Activated T-cell treated with anti-CD3 and anti-CD28 coated beads for 24 hours (primary cell): ENCODE results near the gene CACNB2.

Experiments used
- DNase-seq: peaks from one replicate; pipeline ENCODE4 v3.0.0-alpha.2; 2020; ENCODE audit warnings: low read depth

CACNB2 gene

DNA sequence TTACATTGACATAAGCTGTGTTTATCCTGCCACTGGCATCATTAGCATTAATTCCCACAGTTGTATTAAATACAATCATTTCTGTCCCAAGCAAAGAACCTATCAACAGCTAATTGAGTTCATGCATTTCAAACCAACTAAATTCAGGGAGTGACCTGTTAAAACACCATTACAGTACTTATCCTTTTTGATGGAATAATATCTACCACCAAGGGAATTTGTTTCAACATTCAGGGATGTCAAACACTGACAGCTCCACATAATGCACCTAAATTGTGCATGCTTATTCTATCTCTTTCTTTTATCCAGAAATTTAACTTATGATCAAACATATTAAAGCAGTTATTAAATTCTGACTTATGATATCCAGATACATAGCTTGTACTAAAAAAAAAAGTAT, 374.3 kb downstream of the CACNB2 start:
- DNase-seq: no peak

DNA sequence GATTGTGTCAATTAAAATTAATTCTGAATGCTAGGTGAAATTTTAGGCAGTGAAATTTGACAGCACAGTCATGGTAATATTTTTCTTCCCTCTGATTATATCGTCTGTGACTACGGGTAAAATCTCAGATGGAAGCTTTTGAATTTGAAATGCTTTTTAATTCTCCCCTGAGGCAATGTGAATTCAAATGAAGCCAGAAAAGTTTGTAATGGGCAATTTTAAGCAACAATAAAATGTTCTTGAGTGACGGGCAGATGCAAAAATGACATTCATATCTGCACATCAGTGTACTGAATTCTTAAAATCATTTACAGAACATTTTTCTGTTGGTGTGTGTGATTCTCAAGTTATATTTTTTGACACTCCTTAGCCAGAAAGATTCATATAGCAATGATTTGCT, 376.6 kb downstream of the CACNB2 start:
- DNase-seq: no peak

DNA sequence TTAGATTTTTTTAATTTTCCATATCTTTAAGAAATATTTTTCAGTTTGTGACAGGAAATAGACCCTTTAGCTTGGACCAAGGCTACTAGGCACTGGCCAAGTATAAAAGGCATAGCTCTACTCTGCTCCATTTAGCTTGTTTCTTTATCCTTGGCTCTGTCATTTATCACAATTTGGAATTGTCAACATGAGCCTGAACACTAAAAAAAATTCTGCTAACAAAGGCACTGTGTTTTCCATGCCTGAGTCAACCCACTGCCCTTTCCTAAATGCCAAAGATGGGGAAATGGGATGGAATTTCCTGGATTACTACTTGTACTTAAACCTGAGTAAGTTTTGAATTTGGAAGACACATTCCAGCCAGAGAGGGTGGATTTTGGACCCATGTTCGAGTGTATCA, 382.8 kb downstream of the CACNB2 start:
- no peak for DNase-seq

DNA sequence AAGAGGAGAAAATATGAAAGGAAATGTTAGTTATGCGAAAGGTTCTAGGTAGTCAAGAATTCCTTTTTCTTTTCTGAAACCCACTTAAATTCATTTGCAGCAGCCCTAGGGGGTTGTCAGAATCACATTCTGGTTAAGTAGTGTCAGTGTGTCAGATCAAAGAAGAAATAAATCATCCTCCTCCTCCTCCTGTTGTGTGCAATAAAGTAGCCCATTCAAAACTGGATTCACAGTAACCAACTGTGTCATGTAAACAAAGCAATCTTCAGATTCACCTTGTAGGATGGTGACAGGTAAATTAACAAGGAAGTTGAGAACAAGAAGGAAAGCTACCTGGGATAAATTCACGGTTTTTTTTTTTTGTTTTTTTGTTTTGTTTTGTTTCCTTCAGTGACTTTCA, 383.6 kb downstream of the CACNB2 start:
- no peak for DNase-seq

DNA sequence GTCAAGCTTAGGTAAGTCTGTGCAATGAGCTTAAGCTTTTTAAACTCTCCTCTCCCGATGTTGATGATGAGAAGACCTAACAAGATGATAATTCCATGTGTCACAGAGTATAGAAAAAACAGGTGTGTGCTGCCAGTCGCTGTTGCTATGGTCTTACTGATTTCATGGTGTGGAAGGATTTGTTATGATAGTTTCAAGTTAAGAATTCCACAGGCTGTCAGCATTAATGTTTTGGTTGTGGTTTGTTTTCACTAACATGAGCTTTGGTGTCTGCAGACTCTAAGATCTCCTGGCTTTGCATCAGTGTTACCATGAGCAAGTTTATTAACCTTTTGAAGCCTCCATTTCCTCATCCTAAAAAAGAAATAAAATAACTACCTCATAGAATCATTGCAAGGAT, 387.5 kb downstream of the CACNB2 start:
- DNase-seq: no peak

DNA sequence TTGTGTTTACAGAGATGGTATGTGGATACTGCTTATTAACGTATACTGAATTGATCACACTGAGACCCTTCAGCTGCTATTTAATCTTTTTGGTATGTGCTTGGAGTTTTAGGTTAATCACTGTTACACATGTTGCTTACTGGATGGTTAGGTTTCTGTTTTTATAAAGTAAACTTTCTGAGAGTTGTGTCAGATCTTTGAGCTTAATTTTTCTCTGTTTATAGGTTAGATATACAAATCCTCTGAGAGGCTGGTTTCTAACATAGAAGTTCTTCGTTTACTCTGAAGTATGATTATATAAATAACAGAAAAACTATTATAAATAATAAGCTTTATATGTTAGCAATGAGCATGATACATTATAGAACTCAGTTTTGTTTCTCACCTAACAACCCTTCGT, 388.1 kb downstream of the CACNB2 start:
- no peak for DNase-seq

DNA sequence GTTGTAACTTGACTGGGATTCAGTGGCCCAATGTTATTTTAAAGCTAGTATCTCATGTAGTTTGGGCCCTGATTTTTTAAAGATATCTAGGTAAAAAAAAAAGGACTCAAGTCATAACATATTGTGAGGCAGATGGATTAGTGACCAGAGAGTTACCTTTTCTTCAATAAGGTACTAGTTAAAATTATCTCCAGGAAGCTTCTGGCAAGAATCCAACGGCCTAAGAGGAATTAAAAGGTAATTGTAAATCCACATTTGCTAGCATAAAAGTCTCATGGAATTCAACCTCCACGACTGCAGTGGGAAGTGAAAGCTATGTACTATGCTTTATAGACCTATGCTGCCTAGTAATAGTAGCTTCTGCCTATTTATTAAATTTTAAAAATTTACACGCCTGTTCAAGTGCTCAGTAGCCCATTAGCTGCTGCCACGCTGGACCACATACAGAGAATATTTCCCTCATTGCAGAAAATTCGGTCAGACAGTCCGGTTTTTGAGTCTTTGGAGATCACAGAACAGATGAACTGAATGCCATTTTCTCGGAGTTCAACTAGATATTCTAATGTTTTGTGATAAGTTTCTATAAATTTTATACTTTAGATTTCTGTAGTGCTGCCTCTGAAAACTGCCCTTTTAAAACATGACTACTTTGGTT, 392.8 kb downstream of the CACNB2 start:
- DNase-seq: no peak

DNA sequence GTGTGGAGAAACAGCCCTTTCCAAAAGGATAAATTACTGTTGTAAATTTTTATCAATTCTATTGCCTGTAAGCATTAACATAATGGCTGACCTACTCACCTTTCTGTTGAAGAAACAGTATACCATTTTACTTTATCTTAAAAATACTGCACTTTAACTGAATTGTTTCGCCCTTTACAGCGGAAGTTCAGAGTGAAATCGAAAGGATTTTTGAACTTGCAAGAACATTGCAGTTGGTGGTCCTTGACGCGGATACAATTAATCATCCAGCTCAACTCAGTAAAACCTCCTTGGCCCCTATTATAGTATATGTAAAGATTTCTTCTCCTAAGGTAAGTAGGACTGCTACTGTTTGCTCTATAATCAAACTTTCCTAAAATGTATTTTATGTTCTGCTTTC, 393.7 kb downstream of the CACNB2 start:
- DNase-seq: no peak

DNA sequence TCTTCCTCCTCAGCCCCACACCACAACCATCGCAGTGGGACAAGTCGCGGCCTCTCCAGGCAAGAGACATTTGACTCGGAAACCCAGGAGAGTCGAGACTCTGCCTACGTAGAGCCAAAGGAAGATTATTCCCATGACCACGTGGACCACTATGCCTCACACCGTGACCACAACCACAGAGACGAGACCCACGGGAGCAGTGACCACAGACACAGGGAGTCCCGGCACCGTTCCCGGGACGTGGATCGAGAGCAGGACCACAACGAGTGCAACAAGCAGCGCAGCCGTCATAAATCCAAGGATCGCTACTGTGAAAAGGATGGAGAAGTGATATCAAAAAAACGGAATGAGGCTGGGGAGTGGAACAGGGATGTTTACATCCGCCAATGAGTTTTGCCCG, 399.1 kb downstream of the CACNB2 start:
- no peak for DNase-seq

DNA sequence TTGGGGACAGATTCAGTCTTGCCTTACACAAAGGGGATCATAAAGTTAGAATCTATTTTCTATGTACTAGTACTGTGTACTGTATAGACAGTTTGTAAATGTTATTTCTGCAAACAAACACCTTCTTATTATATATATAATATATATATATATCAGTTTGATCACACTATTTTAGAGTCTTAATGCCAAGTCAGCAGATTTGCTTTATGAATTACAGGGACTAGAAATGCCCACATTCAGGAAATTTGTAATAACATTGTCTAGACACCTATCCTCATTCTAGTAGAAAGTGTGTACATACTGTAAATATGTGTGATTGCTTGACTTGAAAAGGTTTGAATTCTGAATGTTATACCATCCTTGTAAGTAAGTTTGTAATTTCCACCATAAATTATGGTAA, 400.0 kb downstream of the CACNB2 start:
- no peak for DNase-seq

DNA sequence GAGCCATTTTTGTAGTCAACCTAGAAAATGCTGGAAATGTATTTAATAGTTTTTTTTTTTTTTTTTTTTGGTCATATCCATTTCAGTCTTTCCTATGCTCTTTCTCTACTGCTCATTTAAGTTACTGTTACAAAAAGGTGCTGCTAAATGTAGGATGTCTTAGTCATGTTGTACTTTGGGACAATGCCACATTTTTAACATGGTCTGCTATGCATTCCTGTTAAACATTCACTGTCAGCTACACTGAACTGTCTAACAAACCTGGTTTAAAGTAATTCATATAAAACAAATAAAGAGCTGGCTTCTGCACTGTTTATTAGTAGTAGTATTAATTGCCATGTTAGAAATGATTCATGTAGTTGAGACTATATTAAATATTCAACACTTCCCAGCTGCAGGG, 402.6 kb downstream of the CACNB2 start:
- no peak for DNase-seq

DNA sequence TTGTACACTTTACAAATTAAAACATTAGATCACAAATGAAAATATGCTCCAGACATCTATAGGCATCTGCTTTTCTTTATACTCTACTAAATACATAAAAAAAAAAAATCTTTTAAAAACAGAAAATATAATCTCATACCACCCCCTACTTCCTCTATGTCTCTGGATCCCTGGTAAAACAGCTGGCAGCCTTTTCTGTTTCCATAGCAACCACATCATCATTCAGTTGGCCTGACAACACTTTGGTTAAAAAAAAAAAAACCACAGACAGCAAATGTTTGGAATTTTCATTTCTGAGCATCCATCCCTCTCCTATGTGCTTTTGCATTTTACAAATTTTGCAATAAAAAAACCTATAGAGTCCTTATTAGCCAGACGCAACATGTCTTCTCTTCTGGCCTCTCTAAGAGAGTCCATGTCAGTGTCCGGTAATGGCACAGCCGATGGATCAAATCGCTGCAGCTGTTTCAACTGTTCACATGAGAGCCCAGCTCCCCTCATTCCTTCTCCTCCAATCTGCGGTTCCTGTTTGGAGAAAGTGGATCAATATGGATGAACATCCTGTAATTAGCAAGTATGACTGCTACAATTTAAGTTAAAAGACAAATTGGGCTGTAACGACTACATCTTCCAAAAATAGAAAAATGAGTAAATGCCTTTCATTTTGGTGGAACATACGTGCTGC, 405.5 kb downstream of the CACNB2 start:
- no peak for DNase-seq

DNA sequence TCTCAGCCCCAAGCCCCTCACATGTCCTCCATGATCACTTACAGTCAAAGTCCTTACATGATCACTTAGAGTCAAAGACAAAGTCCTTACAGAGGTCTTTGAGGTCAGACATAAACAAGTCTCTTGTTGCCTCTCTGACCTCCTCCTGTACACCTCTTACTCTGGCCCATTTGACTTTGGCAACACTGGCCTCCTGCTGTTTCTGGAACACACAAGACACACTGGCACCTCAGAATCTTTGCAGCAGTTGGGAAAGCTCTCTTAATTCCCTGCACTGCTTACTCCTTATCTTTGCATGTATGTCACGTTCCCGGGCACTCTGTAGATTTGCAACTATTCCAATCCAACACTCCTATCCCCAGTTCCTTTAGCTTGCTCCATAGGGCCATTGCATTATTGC, 408.9 kb downstream of the CACNB2 start:
- no peak for DNase-seq

DNA sequence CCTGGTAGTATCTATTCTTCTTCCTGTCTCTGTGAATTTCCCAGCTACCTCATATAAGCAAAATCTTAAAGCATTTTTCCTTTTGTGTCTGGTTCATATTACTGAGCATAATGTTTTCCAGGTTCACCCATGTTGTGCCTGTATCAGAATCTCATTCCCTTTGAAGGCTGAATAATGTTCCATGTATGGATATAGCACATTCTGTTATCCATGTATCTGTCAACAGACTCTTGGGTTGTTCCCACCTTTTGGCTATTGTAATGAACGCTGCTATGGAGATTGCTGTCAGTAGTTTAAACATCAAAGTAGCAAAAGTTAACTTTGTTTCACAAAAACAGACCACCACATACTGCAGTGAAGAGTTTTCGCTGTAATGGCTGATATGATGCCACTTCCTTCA, 411.2 kb downstream of the CACNB2 start:
- no peak for DNase-seq

DNA sequence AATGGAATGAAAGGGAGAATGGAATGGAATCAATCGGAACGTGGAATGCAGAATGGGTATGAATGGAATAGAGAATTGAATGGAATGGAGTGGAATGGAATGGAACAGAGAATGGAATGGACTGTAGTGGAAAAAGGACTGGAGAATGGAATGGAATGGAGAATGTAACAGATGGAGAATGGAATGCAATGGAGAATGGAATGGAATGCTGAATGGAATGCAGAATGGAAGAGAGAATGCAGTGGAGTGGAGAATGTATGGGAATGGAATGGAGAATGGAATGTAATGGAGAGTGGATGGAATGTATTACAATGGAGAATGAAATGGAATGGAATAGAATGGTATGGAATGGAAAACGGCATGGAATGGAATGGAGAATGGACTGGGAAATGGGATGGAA, 414.3 kb downstream of the CACNB2 start:
- DNase-seq: no peak

DNA sequence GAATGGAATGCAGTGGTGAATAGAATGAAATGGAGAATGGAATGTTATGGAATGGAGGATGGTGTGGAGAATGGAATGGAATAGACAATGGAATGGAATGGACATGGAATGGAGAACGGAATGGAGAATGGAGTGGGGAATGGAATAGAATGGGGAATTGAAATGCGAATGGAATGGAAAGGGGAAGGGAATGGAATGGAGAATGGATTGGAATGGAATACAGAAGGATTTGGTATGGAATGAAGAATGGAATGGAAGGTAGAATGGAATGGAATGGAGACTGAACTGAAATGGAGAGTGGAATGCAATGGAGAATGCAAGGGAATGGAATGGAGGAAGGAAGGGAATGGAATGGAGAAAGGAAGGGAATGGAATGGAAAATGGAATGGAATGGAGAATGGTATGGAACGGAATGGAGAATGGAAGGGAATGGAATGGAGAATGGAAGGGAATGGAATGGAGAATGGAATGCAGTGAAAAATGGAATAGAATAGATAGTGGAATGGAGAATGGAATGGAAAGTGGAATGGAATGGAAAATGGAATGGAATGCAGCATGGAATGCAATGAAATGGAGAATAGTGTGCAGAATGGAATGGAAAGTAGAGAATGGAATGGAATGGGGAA, 416.4 kb downstream of the CACNB2 start:
- no peak for DNase-seq

DNA sequence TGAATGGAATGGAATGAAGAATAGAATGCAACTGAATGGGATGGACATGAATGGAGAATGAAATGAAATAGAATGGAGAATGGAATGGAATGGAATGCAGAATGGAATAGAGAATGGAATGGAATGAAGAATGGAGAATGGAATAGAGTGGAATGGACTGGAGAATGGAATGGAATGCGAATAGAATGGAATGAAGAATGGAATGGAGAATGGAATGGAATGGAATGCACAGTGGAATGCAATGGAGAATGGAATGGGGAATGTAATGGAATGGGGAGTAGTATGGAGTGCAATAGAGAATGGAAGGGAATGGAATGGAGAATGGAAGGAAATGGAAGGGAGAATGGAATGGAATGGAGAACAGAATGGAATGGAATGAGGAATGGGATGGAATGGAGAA, 417.7 kb downstream of the CACNB2 start:
- DNase-seq: no peak

DNA sequence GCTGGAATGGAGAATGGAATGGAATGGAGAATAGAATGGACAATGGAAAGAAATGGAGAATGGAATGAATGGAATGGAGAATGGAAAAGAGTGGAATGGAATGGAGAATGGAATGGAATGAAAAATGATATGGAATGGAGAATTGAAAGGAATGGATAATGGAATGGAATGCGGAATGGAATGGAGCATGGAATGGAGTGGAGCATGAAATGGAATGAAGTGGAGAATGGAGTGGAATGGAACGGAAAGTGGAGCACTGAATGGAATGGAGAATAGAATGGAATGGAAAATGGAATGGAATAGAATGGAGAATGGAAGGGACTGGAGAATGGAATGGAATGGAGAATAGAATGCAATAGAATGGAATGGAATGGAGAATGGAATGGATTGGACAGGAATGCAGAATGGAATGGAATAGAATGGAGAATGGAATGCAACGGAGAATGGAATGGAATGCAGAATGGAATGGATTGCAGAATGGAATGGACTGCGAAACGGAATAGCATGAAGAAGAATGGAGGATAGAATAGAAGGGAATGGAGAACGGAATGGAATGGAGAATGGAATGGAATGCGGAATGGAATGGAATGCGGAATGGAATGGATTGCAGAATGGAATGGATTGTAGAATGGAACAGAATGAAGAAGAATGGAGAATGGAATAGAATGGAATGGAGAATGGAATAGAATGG, 421.8 kb downstream of the CACNB2 start:
- no peak for DNase-seq

DNA sequence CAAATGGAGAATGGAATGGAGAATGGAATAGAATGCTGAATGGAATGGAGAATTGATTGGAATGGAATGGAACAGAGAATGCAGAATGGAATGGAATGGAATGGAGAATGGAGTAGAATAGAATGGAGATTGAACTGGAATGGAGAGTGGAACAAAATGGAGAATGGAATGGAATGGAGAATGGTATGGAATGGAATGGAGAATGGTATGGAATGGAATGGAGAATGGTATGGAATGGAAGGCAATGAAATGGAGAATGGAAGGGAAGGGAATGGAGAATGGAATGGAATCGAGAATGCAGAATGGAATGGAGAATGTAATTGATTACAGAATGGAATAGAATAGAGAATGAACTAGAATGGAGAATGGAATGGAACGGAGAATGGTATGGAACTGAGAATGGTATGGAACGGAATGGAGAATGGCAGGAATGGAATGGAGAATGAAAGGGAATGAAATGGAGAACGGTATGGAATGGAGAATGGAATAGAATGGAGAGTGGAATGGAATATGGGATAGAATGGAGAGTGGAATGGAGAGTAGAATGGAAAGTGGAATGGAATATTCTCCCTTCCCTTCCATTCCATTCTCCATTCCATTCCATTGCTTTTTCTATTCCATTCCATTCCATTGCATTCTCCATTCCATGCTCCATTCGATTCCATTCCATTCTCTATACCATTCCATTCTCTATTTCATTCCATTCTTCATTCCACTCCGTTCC, 422.9 kb downstream of the CACNB2 start:
- DNase-seq: no peak

DNA sequence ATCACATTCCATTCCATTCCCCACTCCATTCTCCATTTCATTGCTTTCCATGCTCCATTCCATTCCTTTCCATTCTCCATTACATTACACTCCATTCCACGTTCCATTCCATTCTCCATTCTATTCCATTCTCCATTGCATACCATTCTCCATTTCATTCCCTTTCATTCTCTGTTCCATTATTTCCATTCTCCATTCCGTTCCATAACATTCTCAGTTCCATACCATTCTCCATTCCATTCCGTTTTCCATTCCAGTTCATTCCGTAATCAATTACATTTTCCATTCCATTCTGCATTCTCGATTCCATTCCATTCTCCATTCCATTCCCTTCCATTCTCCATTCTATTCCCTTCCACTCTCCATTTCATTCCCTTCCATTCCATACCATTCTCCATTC, 424.8 kb downstream of the CACNB2 start:
- no peak for DNase-seq

DNA sequence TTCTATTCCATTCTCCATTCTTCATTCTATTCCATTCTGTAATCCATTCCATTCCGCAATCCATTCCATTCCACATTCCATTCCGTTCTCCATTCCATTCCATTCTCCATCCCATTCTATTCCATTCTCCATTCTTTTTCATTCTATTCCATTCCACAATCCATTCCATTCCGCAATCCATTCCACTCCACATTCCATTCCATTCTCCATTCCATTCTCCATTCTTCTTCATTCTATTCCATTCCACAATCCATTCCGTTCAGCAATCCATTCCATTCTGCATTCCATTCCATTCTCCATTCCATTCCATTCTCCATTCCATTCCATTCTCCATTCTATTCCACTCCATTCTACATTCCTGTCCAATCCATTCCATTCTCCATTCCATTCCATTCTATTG, 426.0 kb downstream of the CACNB2 start:
- DNase-seq: no peak

DNA sequence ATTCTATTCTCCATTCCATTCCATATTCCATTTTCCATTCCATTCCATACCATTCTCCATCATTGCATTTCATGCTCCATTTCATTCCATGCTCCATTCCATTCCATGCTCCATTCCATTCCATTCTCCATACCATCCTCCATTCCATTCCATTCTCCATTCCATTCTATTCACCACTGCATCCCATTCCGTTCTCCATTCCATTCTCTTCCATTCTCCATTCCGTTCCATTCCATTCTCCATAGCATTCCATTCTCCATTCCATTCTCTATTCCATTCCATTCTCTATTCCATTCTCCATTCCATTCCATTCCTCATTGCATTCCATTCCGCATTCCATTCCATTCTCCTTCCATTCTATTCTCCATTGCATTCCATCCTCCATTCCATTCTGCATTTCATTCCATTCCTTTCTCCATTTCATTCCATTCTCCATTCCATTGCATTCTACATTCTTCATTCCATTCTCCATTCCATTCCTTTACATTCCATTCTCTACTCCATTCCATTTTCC, 427.2 kb downstream of the CACNB2 start:
- no peak for DNase-seq
